ENCODE measurements around the gene IGSF8. TPM values are rescaled to one million over a fixed set of nuclear protein-coding genes. Genes with fewer than 3 reads are reported as not detected.

The IGSF8 gene
- total and polyA plus RNA-seq, 4 donors = 38.5 to 80.3 (median 62.4) TPM

- no peak overlapping the region for H3K4me3 ChIP-seq (ENCODE audit: low read depth, low read length)
- no peak overlapping the region for H3K27ac ChIP-seq (ENCODE audit: low read depth, low read length)
- peak in 2 of 6 donors; percentile 75 to 93 for DNase-seq (ENCODE audit: low read depth in 4 of 6, low spot score in 6 of 6)
- H3K9me3 ChIP-seq (ENCODE audit: control insufficient read depth, insufficient read depth, low read length) = no peaks in the 10 kb centered on the region
- peaks cover 12% of the 10 kb centered on the region for H3K27me3 ChIP-seq (ENCODE audit: control insufficient read depth, insufficient read depth, low read length)
- peaks cover 47% of the 10 kb centered on the region for H3K4me1 ChIP-seq (ENCODE audit: control insufficient read depth, insufficient read depth, low read length)
- WGBS (ENCODE audit: insufficient coverage) = 25% methylated on average over 96 of the region's 96 CpGs
- peaks cover 25% of the 10 kb centered on the region for H3K36me3 ChIP-seq (ENCODE audit: control insufficient read depth, insufficient read depth, low read length)
These were observed 14.2 kb downstream of the IGSF8 start for GRCh38 chr1:160083968-160084770.

DNA sequence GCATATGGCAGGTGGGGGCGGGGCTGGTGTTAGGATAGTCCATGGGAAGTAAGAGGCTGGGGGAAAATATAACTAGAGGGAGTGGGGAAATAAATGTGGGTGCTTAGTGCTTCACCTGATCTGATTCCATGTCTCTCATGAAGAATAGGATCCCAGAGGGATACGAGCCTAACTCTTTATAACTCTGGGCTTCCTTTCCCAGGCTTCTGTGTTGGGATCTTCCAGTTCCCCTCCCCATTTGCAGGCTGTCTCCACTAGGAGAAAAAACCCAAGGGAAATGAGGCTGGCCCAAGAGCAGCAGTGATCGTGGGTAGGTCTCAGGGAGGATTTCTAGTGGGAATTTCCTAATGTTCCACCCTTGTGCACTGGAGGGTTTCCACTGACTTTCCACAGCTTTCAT, 15.5 kb downstream of the IGSF8 start:
- DNase-seq (ENCODE audit: low read depth in 4 of 6, low spot score in 6 of 6) = no peak
- Histone ChIP-seq H3K27ac (ENCODE audit: low read depth, low read length) (no peak overlapping the region), H3K27me3 (ENCODE audit: control insufficient read depth, insufficient read depth, low read length) (peaks cover 12% of the 10 kb centered on the region)

DNA sequence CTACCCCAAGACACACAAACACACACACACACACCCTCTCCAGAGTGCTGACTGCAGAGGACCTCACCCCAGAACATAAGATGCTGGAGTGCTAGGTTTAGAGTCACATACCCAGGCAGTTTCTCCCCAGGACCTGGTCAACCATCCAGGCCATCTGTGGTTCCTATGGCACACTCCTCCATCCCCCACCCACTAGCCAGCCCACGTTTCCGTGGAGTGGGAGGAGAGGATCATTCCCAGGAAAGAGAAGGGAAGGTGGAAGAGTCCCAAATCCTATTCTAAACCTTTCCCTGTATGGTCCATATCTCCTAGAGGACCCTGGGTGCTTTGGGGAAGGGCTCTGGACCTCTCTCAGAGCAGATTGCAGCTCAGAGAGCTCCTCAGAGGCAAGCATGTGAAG, 15.9 kb downstream of the IGSF8 start:
- no peaks in the 10 kb centered on the region for H3K9me3 ChIP-seq (ENCODE audit: control insufficient read depth, insufficient read depth, low read length)
- H3K27ac ChIP-seq (ENCODE audit: low read depth, low read length) = no peak overlapping the region
- H3K4me3 ChIP-seq (ENCODE audit: low read depth, low read length) = no peak overlapping the region
- no CpG with 5 or more reads among the region's 2 CpGs for WGBS (ENCODE audit: insufficient coverage)
- H3K4me1 ChIP-seq (ENCODE audit: control insufficient read depth, insufficient read depth, low read length) = peaks cover 59% of the 10 kb centered on the region
- H3K36me3 ChIP-seq (ENCODE audit: control insufficient read depth, insufficient read depth, low read length) = peaks cover 14% of the 10 kb centered on the region
- H3K27me3 ChIP-seq (ENCODE audit: control insufficient read depth, insufficient read depth, low read length) = peaks cover 12% of the 10 kb centered on the region
- DNase-seq (ENCODE audit: low read depth in 4 of 6, low spot score in 6 of 6) = no peak

More for the DNA sequence above, 15.5 kb downstream of the IGSF8 start:
- peaks cover 14% of the 10 kb centered on the region for H3K36me3 ChIP-seq (ENCODE audit: control insufficient read depth, insufficient read depth, low read length)
- H3K9me3 ChIP-seq (ENCODE audit: control insufficient read depth, insufficient read depth, low read length) = no peaks in the 10 kb centered on the region
- 80% methylated on average over 2 of the region's 3 CpGs for WGBS (ENCODE audit: insufficient coverage)
- peaks cover 55% of the 10 kb centered on the region for H3K4me1 ChIP-seq (ENCODE audit: control insufficient read depth, insufficient read depth, low read length)
- no peak overlapping the region for H3K4me3 ChIP-seq (ENCODE audit: low read depth, low read length)

GRCh38 chr1:160081261-160081936, 17.0 kb downstream of the IGSF8 start, which contains the start of gene KCNJ9:
Gene KCNJ9 (plus strand): TSS chr1:160081538. CDS start chr1:160084031, 2,493 bp downstream.
- Histone ChIP-seq H3K4me1 (ENCODE audit: control insufficient read depth, insufficient read depth, low read length) (peaks cover 63% of the 10 kb centered on the region), H3K4me3 (ENCODE audit: low read depth, low read length) (peak within 1 kb of the TSS; percentile 24), H3K9me3 (ENCODE audit: control insufficient read depth, insufficient read depth, low read length) (no peaks in the 10 kb centered on the region), H3K27ac (ENCODE audit: low read depth, low read length) (no peak within 1 kb of the TSS), H3K27me3 (ENCODE audit: control insufficient read depth, insufficient read depth, low read length) (peaks cover 12% of the 10 kb centered on the region), H3K36me3 (ENCODE audit: control insufficient read depth, insufficient read depth, low read length) (peaks cover 9% of the 10 kb centered on the region)
- WGBS (ENCODE audit: insufficient coverage) = 2% methylated on average over 11 of the region's 14 CpGs
- DNase-seq (ENCODE audit: low read depth in 4 of 6, low spot score in 6 of 6) = peak in 4 of 6 donors; percentile 77 to 98 (median 92)

DNA sequence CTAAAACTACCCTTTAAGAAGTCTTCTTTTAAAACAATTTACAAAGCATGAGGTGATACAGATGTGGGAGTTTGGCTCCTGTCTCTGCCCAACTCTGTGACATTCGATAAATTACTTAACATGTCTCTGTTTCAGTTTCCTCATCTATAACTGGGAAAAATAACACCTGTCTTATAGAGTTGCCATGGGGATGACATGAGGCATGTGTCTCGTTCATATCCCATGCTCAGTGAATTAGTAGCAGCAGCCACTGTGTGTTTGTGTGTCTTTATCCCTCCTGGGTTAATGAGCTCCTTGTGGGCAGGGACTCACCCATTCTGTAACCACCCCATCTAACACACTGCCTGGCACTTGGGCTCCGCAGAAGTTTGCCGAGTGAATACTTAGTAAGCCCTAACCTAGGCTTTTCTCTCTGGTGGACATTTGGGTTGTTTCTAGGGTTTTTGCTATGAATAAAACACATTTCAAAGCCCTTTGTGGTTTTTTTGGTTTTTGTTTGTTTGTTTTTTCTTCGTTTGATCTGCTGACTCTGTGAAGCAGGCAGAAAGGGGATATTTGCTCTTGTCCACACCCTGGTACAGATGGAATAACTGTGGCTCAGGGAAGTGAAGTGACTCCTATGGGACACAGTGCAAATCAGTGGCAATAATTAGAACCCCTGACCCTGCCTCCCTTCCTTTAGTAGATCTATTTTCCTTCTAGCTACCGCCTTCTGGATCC, 17.9 kb downstream of the IGSF8 start:
- no peak overlapping the region for H3K27ac ChIP-seq (ENCODE audit: low read depth, low read length)
- DNase-seq (ENCODE audit: low read depth in 4 of 6, low spot score in 6 of 6) = peak in 1 of 6 donors; percentile 14

GRCh38 chr1:160079448-160079847, 19.0 kb downstream of the IGSF8 start:
- 87% methylated on average over 3 of the region's 4 CpGs for WGBS (ENCODE audit: insufficient coverage)
- no peak overlapping the region for H3K27ac ChIP-seq (ENCODE audit: low read depth, low read length)

More for the DNA sequence above, 17.9 kb downstream of the IGSF8 start:
- H3K4me1 ChIP-seq (ENCODE audit: control insufficient read depth, insufficient read depth, low read length) = peaks cover 56% of the 10 kb centered on the region
- no peaks in the 10 kb centered on the region for H3K9me3 ChIP-seq (ENCODE audit: control insufficient read depth, insufficient read depth, low read length)
- peaks cover 9% of the 10 kb centered on the region for H3K36me3 ChIP-seq (ENCODE audit: control insufficient read depth, insufficient read depth, low read length)
- 56% methylated on average over 1 of the region's 6 CpGs for WGBS (ENCODE audit: insufficient coverage)
- peaks cover 12% of the 10 kb centered on the region for H3K27me3 ChIP-seq (ENCODE audit: control insufficient read depth, insufficient read depth, low read length)
- H3K4me3 ChIP-seq (ENCODE audit: low read depth, low read length) = no peak overlapping the region

DNA sequence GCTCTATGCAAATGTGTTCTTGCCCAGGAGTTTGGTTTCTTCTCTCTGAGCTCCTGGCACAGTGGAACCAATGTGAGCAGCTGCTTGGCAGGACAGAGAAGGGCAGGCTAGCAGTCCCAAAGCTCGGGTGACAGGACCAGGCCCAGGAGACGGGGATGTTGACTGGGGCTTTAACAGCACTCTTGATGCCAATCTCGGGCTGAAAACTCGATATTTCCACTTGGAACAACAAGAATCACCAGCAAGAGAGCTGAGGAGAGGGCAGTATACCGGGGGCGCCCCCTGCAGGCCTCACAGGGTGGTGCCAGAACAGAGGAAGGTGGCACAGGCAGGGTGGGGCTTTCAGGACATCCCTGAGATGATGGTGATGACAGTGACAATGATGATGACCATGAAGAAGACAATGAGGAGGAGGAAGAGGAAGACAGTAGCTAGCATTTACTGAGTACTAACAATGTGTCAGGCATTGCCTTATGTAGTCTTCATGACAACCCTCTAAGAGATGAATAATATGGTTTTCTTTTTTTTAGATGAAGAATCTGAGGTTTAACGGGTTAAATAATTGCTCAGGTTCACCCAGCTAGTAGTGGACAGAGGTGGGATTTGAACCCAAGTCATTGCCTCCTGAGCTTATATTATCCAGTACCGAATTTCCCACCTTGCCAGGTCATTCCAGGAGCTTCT, 19.8 kb downstream of the IGSF8 start:
- Histone ChIP-seq H3K27ac (ENCODE audit: low read depth, low read length) (peak overlapping the region; percentile 48), H3K9me3 (ENCODE audit: control insufficient read depth, insufficient read depth, low read length) (no peaks in the 10 kb centered on the region), H3K4me3 (ENCODE audit: low read depth, low read length) (no peak overlapping the region), H3K27me3 (ENCODE audit: control insufficient read depth, insufficient read depth, low read length) (peaks cover 6% of the 10 kb centered on the region), H3K4me1 (ENCODE audit: control insufficient read depth, insufficient read depth, low read length) (peaks cover 43% of the 10 kb centered on the region), H3K36me3 (ENCODE audit: control insufficient read depth, insufficient read depth, low read length) (no peaks in the 10 kb centered on the region)
- 17% methylated on average over 7 of the region's 8 CpGs for WGBS (ENCODE audit: insufficient coverage)
- DNase-seq (ENCODE audit: low read depth in 4 of 6, low spot score in 6 of 6) = peak in 2 of 6 donors; percentile 56 to 75

More at GRCh38 chr1:160079448-160079847, 19.0 kb downstream of the IGSF8 start:
- Histone ChIP-seq H3K9me3 (ENCODE audit: control insufficient read depth, insufficient read depth, low read length) (no peaks in the 10 kb centered on the region), H3K4me3 (ENCODE audit: low read depth, low read length) (no peak overlapping the region), H3K27me3 (ENCODE audit: control insufficient read depth, insufficient read depth, low read length) (peaks cover 10% of the 10 kb centered on the region), H3K36me3 (ENCODE audit: control insufficient read depth, insufficient read depth, low read length) (peaks cover 4% of the 10 kb centered on the region), H3K4me1 (ENCODE audit: control insufficient read depth, insufficient read depth, low read length) (peaks cover 50% of the 10 kb centered on the region)
- DNase-seq (ENCODE audit: low read depth in 4 of 6, low spot score in 6 of 6) = no peak

- DNase-seq (ENCODE audit: low read depth in 4 of 6, low spot score in 6 of 6) = no peak
- Histone ChIP-seq H3K27ac (ENCODE audit: low read depth, low read length) (no peak overlapping the region), H3K9me3 (ENCODE audit: control insufficient read depth, insufficient read depth, low read length) (no peaks in the 10 kb centered on the region), H3K27me3 (ENCODE audit: control insufficient read depth, insufficient read depth, low read length) (no peaks in the 10 kb centered on the region), H3K36me3 (ENCODE audit: control insufficient read depth, insufficient read depth, low read length) (no peaks in the 10 kb centered on the region), H3K4me1 (ENCODE audit: control insufficient read depth, insufficient read depth, low read length) (peaks cover 32% of the 10 kb centered on the region), H3K4me3 (ENCODE audit: low read depth, low read length) (no peak overlapping the region)
These were observed 20.9 kb downstream of the IGSF8 start for GRCh38 chr1:160077486-160077885.

DNA sequence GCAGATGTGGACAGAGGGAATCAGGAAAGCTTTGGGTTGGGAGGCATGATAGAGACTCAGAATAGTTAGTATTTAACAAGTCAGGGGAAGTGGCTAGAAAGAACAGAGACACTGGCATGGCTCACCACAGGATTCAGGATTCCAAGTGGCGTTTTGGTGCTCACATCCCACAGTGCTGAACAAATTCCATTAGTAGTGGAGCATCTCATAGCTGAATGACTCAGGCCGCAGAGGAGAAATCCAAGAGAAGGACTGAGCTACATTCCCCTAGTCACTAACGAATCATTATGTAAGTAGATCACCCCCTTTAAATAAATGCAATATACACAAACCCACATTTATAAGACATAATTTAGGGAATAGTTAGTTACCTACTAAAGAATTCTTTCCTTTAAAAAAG, 22.1 kb downstream of the IGSF8 start:
- 36% methylated on average over 1 of the region's 3 CpGs for WGBS (ENCODE audit: insufficient coverage)
- no peaks in the 10 kb centered on the region for H3K36me3 ChIP-seq (ENCODE audit: control insufficient read depth, insufficient read depth, low read length)
- DNase-seq (ENCODE audit: low read depth in 4 of 6, low spot score in 6 of 6) = no peak
- H3K4me1 ChIP-seq (ENCODE audit: control insufficient read depth, insufficient read depth, low read length) = peaks cover 23% of the 10 kb centered on the region
- H3K4me3 ChIP-seq (ENCODE audit: low read depth, low read length) = no peak overlapping the region
- no peak overlapping the region for H3K27ac ChIP-seq (ENCODE audit: low read depth, low read length)
- peaks cover 3% of the 10 kb centered on the region for H3K27me3 ChIP-seq (ENCODE audit: control insufficient read depth, insufficient read depth, low read length)
- H3K9me3 ChIP-seq (ENCODE audit: control insufficient read depth, insufficient read depth, low read length) = no peaks in the 10 kb centered on the region

Data from spinal cord (tissue), 10 donors.